Suprapubic skin (tissue), 4 donors: Measurements from ENCODE around the gene EEF1A2. TPM values are rescaled to one million over a fixed set of nuclear protein-coding genes. Genes with fewer than 3 reads are reported as not detected.
"Not testable (repeated sequence)": the region's sequence is repeated elsewhere in the genome, so short reads cannot be mapped to it uniquely, and the experiment has no call there.

Experiments
- DNase-seq, 2 donors: peaks; one replicate each; pipeline ENCODE4 v3.0.0-alpha.2; 2019; ENCODE audit warnings: low spot score in 2 of 2
- H3K27ac ChIP-seq: fragments of 200-600 bp; sonication (generic); one replicate; pipeline ENCODE4 v1.5.1; 2019
- H3K27me3 ChIP-seq: fragments of 200-600 bp; sonication (generic); one replicate; pipeline ENCODE4 v1.5.1; 2019
- H3K36me3 ChIP-seq: fragments of 200-600 bp; sonication (generic); one replicate; pipeline ENCODE4 v1.5.1; 2019
- H3K4me1 ChIP-seq: fragments of 200-600 bp; sonication (generic); one replicate; pipeline ENCODE4 v1.5.1; 2019
- H3K4me3 ChIP-seq: fragments of 200-600 bp; sonication (generic); one replicate; pipeline ENCODE4 v1.5.1; 2019; ENCODE audit warnings: mild to moderate bottlenecking
- H3K9me3 ChIP-seq: fragments of 200-600 bp; sonication (generic); one replicate; pipeline ENCODE4 v1.5.1; 2019
- EP300 ChIP-seq: sonication (generic); formaldehyde crosslinking; IDR thresholded peaks from one replicate; pipeline ENCODE4 v1.6.1; 2017; ENCODE audit warnings: antibody characterized with exemption
- POLR2A ChIP-seq, 2 donors: fragments of 450-650 bp; IDR thresholded peaks; one replicate each; pipeline ENCODE4 v1.6.1; 2017; ENCODE audit warnings: antibody characterized with exemption in 2 of 2, mild to moderate bottlenecking in 2 of 2, moderate library complexity in 2 of 2
- POLR2AphosphoS5 ChIP-seq, 3 donors: sonication (generic); formaldehyde crosslinking; IDR thresholded peaks; one replicate each; pipeline ENCODE4 v1.6.1; 2017; ENCODE audit warnings: antibody characterized with exemption in 3 of 3
- WGBS: methylation state at CpG from one replicate; pipeline ENCODE4 v1.1.5; 2018; 5-methylcytosine and 5-hydroxymethylcytosine counted together
- total RNA-seq, 4 donors: library from RNA; depleted of rRNA; stranded (reverse); fragments of >200 nt; gene quantifications; one replicate each; pipeline ENCODE4 v1.1.0, GENCODE V29; 2016
- TF ChIP-seq, protein P1 (sequence below), 2 donors: fragments of 200-600 bp in 1 of 2; fragments of 450-650 bp in 1 of 2; sonication (generic) in 1 of 2; IDR thresholded peaks; one replicate each; pipeline ENCODE4 v1.5.1; 2016 to 2019; ENCODE audit warnings: antibody characterized with exemption in 2 of 2, mild to moderate bottlenecking in 1 of 2, moderate library complexity in 1 of 2

The EEF1A2 gene
- total RNA-seq, 4 donors from 2014 or later = 4.8 to 13.4 (median 12.0) TPM

DNA sequence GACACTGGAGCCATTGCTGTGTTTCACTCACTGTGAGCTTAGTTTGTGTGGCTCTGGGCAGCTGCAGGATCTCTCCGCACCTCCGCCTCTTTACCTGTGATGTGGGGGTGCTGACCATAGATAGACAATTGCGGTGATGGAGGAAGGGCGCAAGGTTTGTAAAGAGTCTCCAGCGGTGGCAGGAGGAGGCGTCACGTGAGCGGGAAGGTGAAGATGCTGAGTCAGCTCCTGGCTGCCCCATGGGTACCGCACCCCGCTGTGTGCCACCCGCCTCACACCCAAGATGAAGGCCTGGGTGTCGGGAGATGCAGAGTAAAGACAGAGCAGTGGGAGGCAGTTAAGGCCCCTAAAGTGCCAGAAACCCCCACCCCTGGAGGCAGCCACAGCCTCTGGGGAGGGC lies 17.4 kb downstream of the EEF1A2 start:
- no peaks in the 10 kb centered on the region for H3K9me3 ChIP-seq
- TF ChIP-seq, protein P1, sequence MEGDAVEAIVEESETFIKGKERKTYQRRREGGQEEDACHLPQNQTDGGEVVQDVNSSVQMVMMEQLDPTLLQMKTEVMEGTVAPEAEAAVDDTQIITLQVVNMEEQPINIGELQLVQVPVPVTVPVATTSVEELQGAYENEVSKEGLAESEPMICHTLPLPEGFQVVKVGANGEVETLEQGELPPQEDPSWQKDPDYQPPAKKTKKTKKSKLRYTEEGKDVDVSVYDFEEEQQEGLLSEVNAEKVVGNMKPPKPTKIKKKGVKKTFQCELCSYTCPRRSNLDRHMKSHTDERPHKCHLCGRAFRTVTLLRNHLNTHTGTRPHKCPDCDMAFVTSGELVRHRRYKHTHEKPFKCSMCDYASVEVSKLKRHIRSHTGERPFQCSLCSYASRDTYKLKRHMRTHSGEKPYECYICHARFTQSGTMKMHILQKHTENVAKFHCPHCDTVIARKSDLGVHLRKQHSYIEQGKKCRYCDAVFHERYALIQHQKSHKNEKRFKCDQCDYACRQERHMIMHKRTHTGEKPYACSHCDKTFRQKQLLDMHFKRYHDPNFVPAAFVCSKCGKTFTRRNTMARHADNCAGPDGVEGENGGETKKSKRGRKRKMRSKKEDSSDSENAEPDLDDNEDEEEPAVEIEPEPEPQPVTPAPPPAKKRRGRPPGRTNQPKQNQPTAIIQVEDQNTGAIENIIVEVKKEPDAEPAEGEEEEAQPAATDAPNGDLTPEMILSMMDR (IDR thresholded peaks at IDR 0.05) = no peak
- TF ChIP-seq POLR2AphosphoS5 (IDR thresholded peaks at IDR 0.05) = no peak
- no peak for TF ChIP-seq POLR2A (IDR thresholded peaks at IDR 0.05)
- no peak for TF ChIP-seq EP300
- H3K4me3 ChIP-seq = no peak overlapping the region
- DNase-seq = no peak
- H3K27ac ChIP-seq = no peak overlapping the region
- WGBS = 46% methylated on average over 12 of the region's 12 CpGs
- no peaks in the 10 kb centered on the region for H3K36me3 ChIP-seq
- H3K4me1 ChIP-seq = no peaks in the 10 kb centered on the region
- H3K27me3 ChIP-seq = peaks cover 100% of the 10 kb centered on the region

DNA sequence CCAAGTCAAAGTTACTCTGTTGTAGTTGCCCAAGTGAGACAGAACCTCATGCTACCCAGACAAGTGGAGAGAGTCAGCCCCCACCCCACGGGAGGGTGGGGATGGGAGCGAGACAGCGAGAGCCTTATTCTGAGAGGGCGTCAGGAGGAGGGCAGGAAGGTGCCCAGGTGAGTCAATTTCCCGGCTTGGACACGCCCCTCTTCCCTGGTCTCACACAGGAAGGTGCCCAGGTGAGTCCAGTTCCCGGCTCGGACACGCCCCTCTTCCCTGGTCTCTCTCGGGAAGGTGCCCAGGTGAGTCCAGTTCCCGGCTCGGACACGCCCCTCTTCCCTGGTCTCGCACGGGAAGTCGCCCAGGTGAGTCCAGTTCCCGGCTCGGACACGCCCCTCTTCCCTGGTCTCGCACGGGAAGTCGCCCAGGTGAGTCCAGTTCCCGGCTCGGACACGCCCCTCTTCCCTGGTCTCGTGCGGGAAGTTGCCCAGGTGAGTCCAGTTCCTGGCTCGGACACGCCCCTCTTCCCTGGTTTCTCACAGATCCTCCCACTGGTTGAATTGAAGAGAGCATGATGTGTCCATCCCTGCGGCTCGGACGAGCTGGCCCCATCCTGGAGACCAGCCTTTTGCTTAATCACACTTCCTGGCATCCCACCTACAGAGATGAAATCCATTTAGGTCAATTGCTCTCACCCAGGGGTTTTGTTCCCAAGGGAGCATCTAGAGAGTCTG lies 19.0 kb downstream of the EEF1A2 start:
- not testable (repeated sequence) for H3K9me3 ChIP-seq, H3K36me3 ChIP-seq, H3K27ac ChIP-seq, DNase-seq, H3K4me1 ChIP-seq, H3K4me3 ChIP-seq
- H3K27me3 ChIP-seq = peaks cover 97% of the 10 kb centered on the region
- WGBS = 59% methylated on average over 30 of the region's 32 CpGs

DNA sequence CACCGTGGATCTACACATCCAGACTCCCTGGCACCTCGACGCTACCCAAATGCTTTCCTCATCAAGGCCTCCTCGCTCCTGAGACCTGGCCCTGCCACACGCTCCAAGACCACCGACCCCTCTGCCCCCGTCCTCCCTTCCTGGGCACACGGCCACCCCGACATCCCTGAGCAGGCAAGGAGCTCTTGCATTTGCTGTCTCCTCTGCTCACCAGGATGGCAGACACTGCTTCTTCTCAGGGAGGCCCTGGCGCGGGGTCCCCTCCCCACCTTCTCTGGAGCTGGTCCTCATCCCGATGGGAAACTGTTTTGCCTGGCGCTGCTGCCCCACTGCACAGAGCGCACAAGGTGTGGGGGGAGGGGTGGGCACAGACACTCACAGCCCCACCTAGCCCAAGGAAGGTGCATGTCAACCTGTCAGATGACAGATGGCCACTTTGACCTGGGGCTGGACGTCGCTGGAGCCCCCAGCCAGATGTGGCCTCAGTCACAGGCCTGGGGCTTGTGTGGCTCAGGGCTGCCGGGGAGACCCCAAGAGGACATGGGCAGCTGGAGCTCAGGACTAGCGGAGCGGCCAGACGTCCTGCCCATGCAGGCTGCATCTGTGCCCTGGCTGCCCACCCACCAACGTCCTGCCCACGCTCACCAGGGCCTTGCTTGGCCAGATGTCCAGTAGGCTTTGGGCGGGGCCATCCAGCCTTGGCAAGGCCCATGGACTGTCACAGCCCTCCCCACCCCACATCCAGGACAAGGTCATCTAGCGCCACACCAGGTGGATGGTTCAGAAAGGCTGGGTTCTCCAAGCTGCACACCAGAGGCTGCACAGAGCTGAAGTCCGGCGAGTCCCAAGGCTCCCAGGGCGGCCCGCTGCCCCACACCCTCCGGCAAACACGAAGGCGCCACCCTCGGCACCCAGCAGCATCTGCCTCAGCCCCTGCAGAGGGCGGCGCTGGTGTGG lies 20.3 kb downstream of the EEF1A2 start:
- no peak overlapping the region for H3K27ac ChIP-seq
- H3K4me1 ChIP-seq = peaks cover 3% of the 10 kb centered on the region
- WGBS = 87% methylated on average over 15 of the region's 34 CpGs
- no peak overlapping the region for H3K4me3 ChIP-seq
- no peak for TF ChIP-seq EP300
- no peak for TF ChIP-seq POLR2AphosphoS5 (IDR thresholded peaks at IDR 0.05)
- no peak for TF ChIP-seq POLR2A (IDR thresholded peaks at IDR 0.05)
- TF ChIP-seq, protein P1 (IDR thresholded peaks at IDR 0.05) = no peak
- peaks cover 97% of the 10 kb centered on the region for H3K27me3 ChIP-seq
- no peaks in the 10 kb centered on the region for H3K9me3 ChIP-seq
- no peak for DNase-seq
- H3K36me3 ChIP-seq = no peaks in the 10 kb centered on the region

DNA sequence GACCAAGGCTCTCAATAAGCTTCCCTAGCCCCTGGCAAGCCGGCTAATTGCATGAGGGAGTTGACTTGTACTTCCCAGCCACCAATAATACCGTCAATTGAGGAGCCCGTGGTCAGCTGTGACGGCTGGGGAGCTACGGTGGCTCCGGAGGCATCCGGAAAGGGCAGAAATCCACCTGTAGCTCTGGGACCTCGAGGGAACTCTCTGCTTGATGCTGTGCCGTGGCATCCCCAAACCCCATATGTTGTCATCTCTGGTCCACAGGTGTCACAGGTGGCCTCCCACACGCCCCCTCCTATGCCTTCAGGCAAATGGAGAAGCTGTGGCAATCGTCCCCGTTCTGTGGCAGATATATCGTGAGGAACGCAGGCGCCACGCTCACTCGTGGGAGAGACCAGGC lies 20.9 kb downstream of the EEF1A2 start:
- Histone ChIP-seq H3K27me3 (peaks cover 97% of the 10 kb centered on the region), H3K4me3 (no peak overlapping the region), H3K4me1 (peaks cover 3% of the 10 kb centered on the region), H3K36me3 (no peaks in the 10 kb centered on the region), H3K27ac (no peak overlapping the region), H3K9me3 (no peaks in the 10 kb centered on the region)
- no peak for DNase-seq
- no peak for TF ChIP-seq EP300
- TF ChIP-seq POLR2A (IDR thresholded peaks at IDR 0.05) = no peak
- TF ChIP-seq, protein P1 (IDR thresholded peaks at IDR 0.05) = no peak
- no peak for TF ChIP-seq POLR2AphosphoS5 (IDR thresholded peaks at IDR 0.05)
- WGBS = 31% methylated on average over 8 of the region's 17 CpGs

DNA sequence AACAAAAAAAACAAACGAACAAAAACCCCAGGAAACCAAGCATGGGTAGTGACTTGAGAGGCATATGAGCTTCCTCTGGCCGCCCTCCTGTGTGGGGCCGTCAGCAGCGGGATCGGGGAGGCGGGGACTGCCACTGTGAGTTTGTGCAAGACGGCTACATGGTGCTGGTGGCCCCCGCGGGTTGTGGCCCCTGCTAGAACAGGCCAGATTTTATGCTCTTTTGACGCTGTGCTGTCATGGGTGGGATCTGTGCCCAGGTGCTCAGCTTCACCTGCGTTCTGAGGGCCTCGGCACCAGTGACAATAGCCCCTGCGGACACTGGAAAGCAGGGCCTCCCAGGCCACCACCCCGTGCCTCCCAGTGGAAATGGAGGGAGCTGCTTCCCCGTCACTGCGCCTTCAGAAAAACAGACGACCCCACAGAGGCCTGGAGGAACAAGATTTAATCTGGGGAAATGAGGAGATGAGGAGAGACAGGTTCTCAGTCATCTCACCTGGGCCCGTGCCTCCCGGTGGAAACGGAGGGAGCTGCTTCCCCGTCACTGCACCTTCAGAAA lies 21.7 kb downstream of the EEF1A2 start:
- Histone ChIP-seq H3K36me3 (no peaks in the 10 kb centered on the region), H3K4me3 (no peak overlapping the region), H3K27ac (no peak overlapping the region), H3K9me3 (no peaks in the 10 kb centered on the region), H3K4me1 (peaks cover 5% of the 10 kb centered on the region), H3K27me3 (peaks cover 97% of the 10 kb centered on the region)
- TF ChIP-seq, protein P1 (IDR thresholded peaks at IDR 0.05) = no peak
- TF ChIP-seq EP300 (no peak), POLR2A (IDR thresholded peaks at IDR 0.05) (no peak), POLR2AphosphoS5 (IDR thresholded peaks at IDR 0.05) (no peak)
- 25% methylated on average over 19 of the region's 21 CpGs for WGBS
- DNase-seq = no peak
